Glomerular endothelial cell (primary cell): ENCODE data around the gene LHCGR. TPM values are rescaled to one million over a fixed set of nuclear protein-coding genes. Genes with fewer than 3 reads are reported as not detected.

ENCODE experiments used
- DNase-seq: peaks from one replicate; pipeline ENCODE4 v3.0.0-alpha.2; 2011; ENCODE audit warnings: low read depth, low spot score; ENCODE audit errors: extremely low read depth
- total RNA-seq: library from RNA; depleted of rRNA; stranded (reverse); fragments of >200 nt; gene quantifications from 2 replicates; pipeline ENCODE4 v1.2.3, GENCODE V29; 2015

LHCGR gene
- total RNA-seq: 0.70 TPM in 1 of 2 replicates, not detected in the other

GRCh38 chr2:48755473-48755872, at the start of gene LHCGR:
Gene LHCGR (minus strand): TSS chr2:48755724. CDS start chr2:48755671, 53 bp downstream.
- DNase-seq: no peak

DNA sequence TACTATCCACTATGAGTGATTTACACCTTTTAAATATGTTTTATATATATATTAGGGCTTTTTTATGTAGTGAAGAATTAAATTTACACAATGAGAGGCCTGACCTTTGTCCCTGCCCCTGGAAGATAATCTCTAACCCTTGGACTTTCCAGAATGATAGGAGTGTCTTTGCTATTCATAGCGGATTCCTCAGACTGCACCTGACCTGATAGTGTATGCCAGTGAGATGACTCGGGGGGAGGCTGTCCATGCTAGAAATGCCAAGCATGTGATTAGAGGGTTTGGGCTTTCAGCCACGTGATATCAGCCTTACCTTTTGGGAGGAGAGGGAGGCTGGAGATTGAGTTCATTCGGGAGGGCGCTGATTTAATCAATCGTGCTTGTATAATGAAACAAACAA, 44.1 kb upstream of the LHCGR start:
- no peak for DNase-seq

DNA sequence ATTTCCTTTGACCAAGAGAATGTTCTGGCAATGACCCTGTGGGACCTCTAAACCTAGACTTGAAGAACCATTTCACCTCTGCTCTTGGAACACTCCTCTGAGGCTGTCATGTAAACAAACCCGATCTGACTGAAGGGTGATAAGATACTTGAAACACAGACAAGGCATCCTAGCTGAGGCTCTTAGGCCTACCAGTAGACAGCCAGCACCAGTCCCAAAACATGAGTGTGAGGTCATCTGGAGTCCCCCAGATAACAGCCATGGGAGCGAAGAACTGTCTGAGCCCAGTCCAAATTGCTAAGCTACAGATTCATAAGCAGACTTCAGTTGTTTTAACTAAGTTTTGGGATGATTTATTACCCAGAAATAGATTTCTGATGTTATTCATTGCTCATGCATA, 39.5 kb upstream of the LHCGR start:
- DNase-seq: no peak

- DNase-seq: no peak
Measured at GRCh38 chr2:48793671-48794070, 38.1 kb upstream of the LHCGR start.

GRCh38 chr2:48792030-48792429, 36.5 kb upstream of the LHCGR start:
- no peak for DNase-seq

GRCh38 chr2:48790407-48791170, 35.1 kb upstream of the LHCGR start:
- no peak for DNase-seq

GRCh38 chr2:48787580-48787979, 32.1 kb upstream of the LHCGR start:
- DNase-seq: no peak

DNA sequence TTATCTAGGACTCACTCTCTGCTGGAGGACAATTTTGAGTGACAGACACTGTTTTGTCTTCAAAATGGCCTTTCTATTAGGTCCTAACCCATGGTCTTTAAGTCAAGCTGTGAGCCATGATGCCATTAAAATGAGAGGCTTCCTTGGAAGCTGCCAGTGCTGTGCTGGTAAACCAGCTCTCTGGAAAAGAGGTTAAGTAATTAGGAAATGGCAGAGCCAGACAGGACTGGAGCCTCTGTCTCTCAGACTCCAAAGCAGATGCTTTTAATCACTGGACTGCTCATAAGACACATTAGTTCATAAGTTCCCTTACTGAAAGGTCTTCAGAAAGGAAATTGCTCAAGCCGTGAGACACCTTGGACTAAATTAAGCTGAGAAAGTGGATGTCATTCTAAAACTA, 25.8 kb upstream of the LHCGR start:
- no peak for DNase-seq

DNA sequence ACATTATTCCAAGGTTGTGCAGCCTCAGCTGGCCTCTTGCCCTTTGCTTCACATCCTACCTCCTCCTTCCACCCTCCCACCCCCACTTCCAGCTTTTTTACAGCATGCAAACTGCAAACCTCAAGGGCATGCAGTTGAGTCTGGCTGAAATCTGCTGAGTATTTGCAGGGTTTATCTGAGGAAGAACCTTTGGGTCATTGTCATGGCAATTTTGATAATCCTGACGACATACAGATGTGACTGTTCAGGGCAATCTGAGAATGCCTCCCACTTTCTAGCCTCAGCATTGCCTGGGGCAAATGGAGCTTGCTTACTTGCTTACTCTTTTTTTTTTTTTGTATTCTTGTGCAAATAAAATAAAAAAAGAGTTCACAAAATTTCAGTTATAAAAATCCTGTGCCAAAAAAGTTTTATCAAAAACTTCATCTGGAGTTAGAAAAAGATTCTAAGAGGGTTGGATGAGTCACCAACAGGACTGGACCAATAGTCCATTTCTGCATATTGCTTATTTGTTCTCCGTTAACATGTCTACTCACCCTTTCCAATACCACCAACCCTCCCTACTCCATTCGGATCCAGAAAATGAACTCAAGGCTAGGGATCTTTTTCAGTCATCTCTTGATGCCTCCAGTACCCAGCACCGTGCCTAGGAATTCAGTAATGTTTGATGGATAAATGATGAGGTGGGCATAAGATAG, 23.6 kb upstream of the LHCGR start:
- DNase-seq: no peak

- no peak for DNase-seq
Measured at GRCh38 chr2:48774251-48774650, 18.7 kb upstream of the LHCGR start.

GRCh38 chr2:48771241-48772014, 15.9 kb upstream of the LHCGR start:
- no peak for DNase-seq

DNA sequence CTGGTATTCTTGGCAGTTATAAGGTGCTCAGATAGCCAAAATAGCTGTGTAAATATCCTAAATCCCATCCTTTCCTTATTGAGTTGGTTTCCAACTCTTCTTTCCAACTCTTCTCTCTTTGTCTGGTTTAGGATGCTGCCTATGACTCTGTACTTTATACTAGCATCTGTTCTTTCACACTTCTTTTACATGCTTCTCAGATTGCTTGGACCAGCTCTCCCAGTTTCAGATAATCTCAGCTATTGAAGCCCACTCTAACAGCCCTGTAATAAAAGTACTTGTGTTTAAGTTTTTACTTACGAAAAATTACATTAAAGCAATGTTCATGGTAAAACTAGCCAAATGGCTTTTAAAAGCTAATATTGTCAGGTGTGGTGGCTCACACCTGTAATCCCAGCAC, 14.7 kb upstream of the LHCGR start:
- DNase-seq: no peak

GRCh38 chr2:48768669-48769068, 13.1 kb upstream of the LHCGR start:
- DNase-seq: no peak

DNA sequence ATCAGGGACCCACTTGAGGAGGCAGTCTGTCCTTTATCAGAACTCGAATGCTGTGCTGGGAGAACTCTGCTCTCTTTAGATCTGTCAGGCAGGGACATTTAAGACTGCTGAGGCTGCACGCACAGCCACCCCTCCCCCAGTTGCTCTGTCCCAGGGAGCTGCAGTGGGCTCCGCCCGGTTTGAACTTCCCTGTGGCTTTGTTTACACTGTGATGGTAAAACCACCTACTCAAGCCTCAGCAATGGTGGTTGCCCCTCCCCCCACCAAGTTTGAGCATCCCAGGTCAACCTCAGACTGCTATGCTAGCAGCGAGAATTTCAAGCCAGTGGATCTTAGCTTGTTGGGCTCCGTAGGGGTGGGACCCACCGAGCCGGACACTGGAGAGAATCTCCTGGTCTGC, 11.8 kb upstream of the LHCGR start:
- no peak for DNase-seq

- DNase-seq: no peak
Measured at GRCh38 chr2:48760826-48761225, 5.3 kb upstream of the LHCGR start.

DNA sequence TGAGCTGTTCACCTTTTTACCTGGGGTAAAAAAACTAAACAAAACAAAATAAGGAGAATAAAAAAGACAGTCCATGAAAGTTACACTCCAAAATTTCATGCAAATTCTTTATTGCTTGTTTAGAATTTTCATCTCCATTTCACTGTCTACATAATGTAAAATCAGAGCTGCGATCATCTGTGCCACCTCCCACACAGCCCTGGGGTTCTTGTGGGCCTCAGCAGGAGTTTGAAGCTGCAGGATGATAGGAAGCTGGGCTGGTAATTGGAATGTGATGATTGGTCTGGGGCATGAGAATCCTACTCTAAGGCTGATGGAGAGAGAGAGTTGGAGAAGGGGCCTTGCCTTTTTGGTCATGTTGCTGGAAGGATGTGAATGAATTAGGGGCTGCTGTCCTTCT, 4.2 kb upstream of the LHCGR start:
- DNase-seq: no peak

DNA sequence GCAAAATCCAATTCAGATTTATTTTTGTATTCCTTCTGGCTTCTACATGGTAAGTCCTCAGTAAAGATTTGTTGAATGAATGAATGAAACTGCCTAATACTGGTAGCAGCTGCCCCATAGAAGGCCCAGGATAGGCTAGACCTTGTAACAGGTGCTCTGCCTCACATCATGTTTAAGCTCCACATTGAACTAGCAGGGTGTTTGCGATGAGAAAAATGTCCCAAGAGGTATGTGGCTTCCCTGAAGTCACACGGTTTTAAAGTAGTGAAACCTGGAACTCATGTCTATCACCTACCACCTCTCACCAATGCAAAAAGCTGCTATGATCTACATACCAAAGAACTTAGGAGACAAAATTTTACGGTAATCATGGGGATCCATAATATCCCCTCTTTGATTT, 765 bp upstream of the LHCGR start:
- no peak for DNase-seq

- DNase-seq: no peak
Measured at GRCh38 chr2:48754874-48755273, 650 bp downstream of the LHCGR start.

- no peak for DNase-seq
Measured at GRCh38 chr2:48753228-48753627, 2.3 kb downstream of the LHCGR start.

DNA sequence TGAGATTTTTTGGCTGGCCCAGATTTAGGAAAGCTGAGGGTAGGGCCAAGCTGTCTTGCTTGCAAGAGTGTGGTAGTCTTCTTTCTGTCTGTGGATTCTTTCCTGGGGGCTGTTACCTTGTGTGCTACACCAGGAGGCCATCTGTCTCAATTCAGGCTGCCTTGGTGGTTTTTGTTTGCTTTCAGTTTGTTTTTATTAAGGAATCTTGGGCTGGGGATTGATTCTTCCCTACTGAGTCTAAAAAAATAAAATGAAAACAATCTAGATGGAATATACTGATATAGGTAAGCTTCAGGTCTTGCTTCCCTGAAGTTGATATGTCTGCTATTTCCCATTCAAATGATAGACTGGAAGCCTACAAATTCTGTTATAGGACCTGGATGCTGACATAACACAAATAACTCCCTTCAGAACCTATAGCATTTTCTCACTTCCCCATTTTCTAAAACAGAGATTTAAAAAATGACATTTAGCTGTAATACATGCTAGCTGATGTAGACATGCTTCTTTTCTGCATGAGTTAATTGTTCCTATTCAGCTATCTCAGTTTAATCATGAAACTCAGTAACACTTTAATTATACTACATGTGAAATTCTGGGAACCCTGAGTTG, 5.3 kb downstream of the LHCGR start:
- no peak for DNase-seq
